HEK293 (cell line): ENCODE results near the gene RAB23.
A peak's percentile ranks its signal among the peaks of the same experiment; 100 is the strongest.

Experiments used
- CTCF ChIA-PET: fragments of 350-600 bp; formaldehyde crosslinking; extraction: SDS; loops from one replicate; lab custom pipeline; 2021; ENCODE audit warnings: antibody characterized with exemption; lab: Yijun Ruan, JAX
- POLR2A ChIA-PET: fragments of 300-600 bp; formaldehyde crosslinking; extraction: SDS; loops from one replicate; lab custom pipeline; 2020; ENCODE audit warnings: antibody characterized with exemption, inconsistent platforms; lab: Yijun Ruan, JAX
- H3K27ac ChIP-seq: fragments of 200-500 bp; sonication (Bioruptor generic); 2 replicates; pipeline ENCODE4 v1.5.1; 2014; ENCODE audit warnings: low read depth, low read length, control low read depth, inconsistent platforms; ENCODE audit errors: extremely low read depth
- H3K36me3 ChIP-seq, 2 experiments: fragments of 200-500 bp in 1 of 2; sonication (Bioruptor generic) in 1 of 2; 1 replicate in 1 of 2; 2 replicates in 1 of 2; pipeline ENCODE4 v1.5.1; 2014 to 2017; ENCODE audit warnings: inconsistent platforms in 2 of 2, low read length in 2 of 2; ENCODE audit not compliant: control insufficient read depth in 2 of 2, insufficient read depth in 1 of 2
- H3K4me1 ChIP-seq: fragments of 200-500 bp; sonication (Bioruptor generic); 2 replicates; pipeline ENCODE4 v1.5.1; 2014; ENCODE audit warnings: mild to moderate bottlenecking, low read length, inconsistent platforms; ENCODE audit not compliant: control insufficient read depth, insufficient read depth
- H3K4me3 ChIP-seq: 2 replicates; pipeline ENCODE4 v1.5.1; 2011; ENCODE audit warnings: low read depth, mild to moderate bottlenecking, control low read depth, low read length, moderate library complexity
- H3K9me3 ChIP-seq: fragments of 200-500 bp; sonication (Bioruptor generic); 2 replicates; pipeline ENCODE4 v1.5.1; 2014; ENCODE audit warnings: low read depth, low read length, inconsistent platforms; ENCODE audit not compliant: control insufficient read depth, insufficient read depth
- KLF10 ChIP-seq: fragments of 450-650 bp; IDR thresholded peaks from 2 replicates; pipeline ENCODE4 v1.5.1; 2018; ENCODE audit warnings: missing biosample characterization, mild to moderate bottlenecking, missing genetic modification characterization
- PRDM1 ChIP-seq: fragments of 450-650 bp; formaldehyde crosslinking; IDR thresholded peaks from 2 replicates; pipeline ENCODE4; 2016; ENCODE audit warnings: missing biosample characterization, missing genetic modification characterization
- ZBTB1 ChIP-seq: fragments of 450-650 bp; formaldehyde crosslinking; IDR thresholded peaks from 2 replicates; pipeline ENCODE4 v1.5.1; 2016; ENCODE audit warnings: missing biosample characterization, missing genetic modification characterization
- ZBTB21 ChIP-seq: fragments of 450-650 bp; formaldehyde crosslinking; IDR thresholded peaks from 2 replicates; pipeline ENCODE4 v1.5.1; 2017; ENCODE audit warnings: missing biosample characterization, missing genetic modification characterization
- ZFHX2 ChIP-seq: fragments of 450-650 bp; formaldehyde crosslinking; conservative IDR thresholded peaks from 2 replicates; pipeline ENCODE4 v1.5.1; 2016; ENCODE audit warnings: missing biosample characterization, missing genetic modification characterization
- ZNF133 ChIP-seq: fragments of 450-650 bp; formaldehyde crosslinking; IDR thresholded peaks from 2 replicates; pipeline ENCODE4 v1.5.1; 2016; ENCODE audit warnings: missing biosample characterization, missing genetic modification characterization
- ZNF146 ChIP-seq: fragments of 450-650 bp; formaldehyde crosslinking; IDR thresholded peaks from 2 replicates; pipeline ENCODE4 v1.5.1; 2016; ENCODE audit warnings: missing biosample characterization, missing genetic modification characterization
- ZNF157 ChIP-seq: fragments of 450-650 bp; formaldehyde crosslinking; IDR thresholded peaks from 2 replicates; pipeline ENCODE4 v1.5.1; 2016; ENCODE audit warnings: missing biosample characterization, missing genetic modification characterization
- ZNF391 ChIP-seq: fragments of 450-650 bp; formaldehyde crosslinking; IDR thresholded peaks from 2 replicates; pipeline ENCODE4 v1.5.1; 2016; ENCODE audit warnings: low read depth, missing biosample characterization, missing genetic modification characterization, borderline replicate concordance
- ZNF48 ChIP-seq: fragments of 450-650 bp; formaldehyde crosslinking; IDR thresholded peaks from 2 replicates; pipeline ENCODE4 v1.5.1; 2016; ENCODE audit warnings: missing biosample characterization, missing genetic modification characterization
- ZNF548 ChIP-seq: fragments of 450-650 bp; formaldehyde crosslinking; IDR thresholded peaks from 2 replicates; pipeline ENCODE4 v1.5.1; 2016; ENCODE audit warnings: missing biosample characterization, missing genetic modification characterization
- ZNF549 ChIP-seq: fragments of 450-650 bp; IDR thresholded peaks from 2 replicates; pipeline ENCODE4 v1.5.1; 2018; ENCODE audit warnings: missing biosample characterization, missing genetic modification characterization, mild to moderate bottlenecking, inconsistent platforms, moderate library complexity
- ZNF629 ChIP-seq: fragments of 450-650 bp; formaldehyde crosslinking; IDR thresholded peaks from 2 replicates; pipeline ENCODE4 v1.5.1; 2017; ENCODE audit warnings: missing biosample characterization, missing genetic modification characterization
- ZNF777 ChIP-seq: fragments of 450-650 bp; formaldehyde crosslinking; IDR thresholded peaks from 2 replicates; pipeline ENCODE4 v1.5.1; 2017; ENCODE audit warnings: missing biosample characterization, missing genetic modification characterization, borderline replicate concordance
- TF ChIP-seq, protein P1 (sequence below): fragments of 450-650 bp; formaldehyde crosslinking; IDR thresholded peaks from 2 replicates; pipeline ENCODE4 v1.5.1; 2017; ENCODE audit warnings: missing biosample characterization, missing genetic modification characterization
- TF ChIP-seq, protein P2 (sequence below): fragments of 450-650 bp; formaldehyde crosslinking; IDR thresholded peaks from 2 replicates; pipeline ENCODE4 v1.5.1; 2016; ENCODE audit warnings: missing biosample characterization, missing genetic modification characterization, low read depth
- TF ChIP-seq, protein P3 (sequence below): fragments of 450-650 bp; formaldehyde crosslinking; IDR thresholded peaks from 2 replicates; pipeline ENCODE4 v1.5.1; 2017; ENCODE audit warnings: missing biosample characterization, missing genetic modification characterization
- TF ChIP-seq, protein P4 (sequence below): fragments of 450-650 bp; formaldehyde crosslinking; IDR thresholded peaks from 2 replicates; pipeline ENCODE4 v1.5.1; 2016; ENCODE audit warnings: missing biosample characterization, missing genetic modification characterization
- TF ChIP-seq, protein P5 (sequence below): fragments of 450-650 bp; formaldehyde crosslinking; IDR thresholded peaks from 2 replicates; pipeline ENCODE4 v1.5.1; 2017; ENCODE audit warnings: missing biosample characterization, missing genetic modification characterization
- TF ChIP-seq, protein P6 (sequence below): fragments of 450-650 bp; formaldehyde crosslinking; IDR thresholded peaks from 2 replicates; pipeline ENCODE4 v1.5.1; 2016; ENCODE audit warnings: missing biosample characterization, missing genetic modification characterization
- TF ChIP-seq, protein P7 (sequence below): fragments of 450-650 bp; formaldehyde crosslinking; IDR thresholded peaks from 2 replicates; pipeline ENCODE4 v1.5.1; 2017; ENCODE audit warnings: missing biosample characterization, missing genetic modification characterization
- TF ChIP-seq, protein P8 (sequence below): fragments of 450-650 bp; formaldehyde crosslinking; IDR thresholded peaks from 2 replicates; pipeline ENCODE4 v1.5.1; 2016; ENCODE audit warnings: missing biosample characterization, missing genetic modification characterization

Gene RAB23

DNA sequence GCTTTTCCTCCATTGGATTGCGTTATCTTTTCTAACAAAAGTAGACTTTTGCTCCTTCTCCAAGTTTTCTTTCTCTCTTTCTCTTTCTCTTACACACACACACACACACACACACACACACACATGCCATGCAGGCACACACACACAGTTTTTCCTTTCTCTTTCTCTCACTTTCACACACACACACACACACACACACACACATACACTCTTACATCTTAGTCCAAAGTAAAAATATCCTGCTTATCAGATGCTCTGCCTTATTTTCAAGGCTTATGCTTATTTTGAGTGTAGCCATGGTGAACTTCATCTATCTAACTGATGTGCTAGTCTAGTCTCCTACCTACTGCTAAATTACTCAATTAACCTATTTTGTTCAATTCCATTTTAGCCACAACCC, 34.4 kb upstream of the RAB23 start:
- ChIA-PET CTCF (no interaction called here), POLR2A (no interaction called here)
- Histone ChIP-seq H3K27ac (no peak overlapping the region), H3K4me1 (peaks cover 8% of the 10 kb centered on the region; the same call in 1 of the 2 replicates), H3K4me3 (no peak overlapping the region), H3K36me3 (no peaks in the 10 kb centered on the region), H3K9me3 (no peaks in the 10 kb centered on the region)
- TF ChIP-seq ZNF548 (tag by site-specific recombination) (no peak), ZNF549 (no peak), ZFHX2 (tag by site-specific recombination) (no peak), ZNF157 (tag by site-specific recombination) (no peak), ZNF146 (no peak), PRDM1 (peak; percentile 90), ZNF629 (tag by site-specific recombination) (no peak), ZNF48 (tag by site-specific recombination) (no peak)
- TF ChIP-seq, protein P1, sequence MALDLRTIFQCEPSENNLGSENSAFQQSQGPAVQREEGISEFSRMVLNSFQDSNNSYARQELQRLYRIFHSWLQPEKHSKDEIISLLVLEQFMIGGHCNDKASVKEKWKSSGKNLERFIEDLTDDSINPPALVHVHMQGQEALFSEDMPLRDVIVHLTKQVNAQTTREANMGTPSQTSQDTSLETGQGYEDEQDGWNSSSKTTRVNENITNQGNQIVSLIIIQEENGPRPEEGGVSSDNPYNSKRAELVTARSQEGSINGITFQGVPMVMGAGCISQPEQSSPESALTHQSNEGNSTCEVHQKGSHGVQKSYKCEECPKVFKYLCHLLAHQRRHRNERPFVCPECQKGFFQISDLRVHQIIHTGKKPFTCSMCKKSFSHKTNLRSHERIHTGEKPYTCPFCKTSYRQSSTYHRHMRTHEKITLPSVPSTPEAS (tag by site-specific recombination): peak; percentile 93

DNA sequence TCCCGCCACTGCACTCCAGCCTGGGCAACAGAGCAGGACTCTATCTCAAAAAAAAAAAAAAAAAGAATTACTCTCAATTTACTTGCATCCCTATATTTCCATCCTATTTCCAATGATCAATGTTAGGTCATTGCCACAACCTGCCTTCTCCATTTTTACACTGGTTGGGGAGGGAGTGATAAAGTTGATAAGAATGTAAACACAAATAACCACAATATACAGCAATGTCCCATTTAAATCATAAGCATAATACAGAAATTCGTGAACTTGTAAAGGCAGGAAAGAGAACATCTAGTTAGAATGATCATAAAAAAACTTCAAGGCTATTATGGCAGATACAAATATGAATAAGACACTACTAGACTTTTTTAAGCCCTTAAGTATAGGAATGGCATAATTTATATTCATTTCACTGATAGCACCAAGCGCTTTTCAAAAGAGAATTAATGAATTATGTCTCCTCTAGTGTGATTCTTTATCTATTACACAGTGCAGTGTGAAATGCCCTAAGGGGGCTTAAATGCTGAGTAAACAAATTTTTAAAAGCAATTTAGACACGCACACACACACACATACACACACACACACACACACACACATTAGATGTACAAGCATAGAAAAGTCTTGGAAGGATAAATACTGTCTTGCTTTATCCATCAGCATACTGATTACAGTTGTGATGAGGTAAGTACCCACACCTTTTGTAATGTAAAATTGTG, 33.5 kb upstream of the RAB23 start:
- no peaks in the 10 kb centered on the region for H3K9me3 ChIP-seq
- no peak overlapping the region for H3K27ac ChIP-seq
- ChIA-PET CTCF (no interaction called here), POLR2A (no interaction called here)
- H3K4me1 ChIP-seq: peaks cover 8% of the 10 kb centered on the region; the same call in 1 of the 2 replicates
- no peaks in the 10 kb centered on the region for H3K36me3 ChIP-seq
- no peak overlapping the region for H3K4me3 ChIP-seq
- TF ChIP-seq ZNF391 (tag by site-specific recombination) (no peak), ZNF777 (tag by site-specific recombination) (no peak), ZNF133 (tag by site-specific recombination) (no peak), KLF10 (tag by site-specific recombination) (no peak), ZNF548 (tag by site-specific recombination) (no peak), ZBTB21 (tag by site-specific recombination) (no peak), ZFHX2 (tag by site-specific recombination) (no peak), ZBTB1 (tag by site-specific recombination) (no peak)
- TF ChIP-seq, protein P2, sequence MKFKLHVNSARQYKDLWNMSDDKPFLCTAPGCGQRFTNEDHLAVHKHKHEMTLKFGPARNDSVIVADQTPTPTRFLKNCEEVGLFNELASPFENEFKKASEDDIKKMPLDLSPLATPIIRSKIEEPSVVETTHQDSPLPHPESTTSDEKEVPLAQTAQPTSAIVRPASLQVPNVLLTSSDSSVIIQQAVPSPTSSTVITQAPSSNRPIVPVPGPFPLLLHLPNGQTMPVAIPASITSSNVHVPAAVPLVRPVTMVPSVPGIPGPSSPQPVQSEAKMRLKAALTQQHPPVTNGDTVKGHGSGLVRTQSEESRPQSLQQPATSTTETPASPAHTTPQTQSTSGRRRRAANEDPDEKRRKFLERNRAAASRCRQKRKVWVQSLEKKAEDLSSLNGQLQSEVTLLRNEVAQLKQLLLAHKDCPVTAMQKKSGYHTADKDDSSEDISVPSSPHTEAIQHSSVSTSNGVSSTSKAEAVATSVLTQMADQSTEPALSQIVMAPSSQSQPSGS (tag by site-specific recombination): no peak
- TF ChIP-seq, protein P3, sequence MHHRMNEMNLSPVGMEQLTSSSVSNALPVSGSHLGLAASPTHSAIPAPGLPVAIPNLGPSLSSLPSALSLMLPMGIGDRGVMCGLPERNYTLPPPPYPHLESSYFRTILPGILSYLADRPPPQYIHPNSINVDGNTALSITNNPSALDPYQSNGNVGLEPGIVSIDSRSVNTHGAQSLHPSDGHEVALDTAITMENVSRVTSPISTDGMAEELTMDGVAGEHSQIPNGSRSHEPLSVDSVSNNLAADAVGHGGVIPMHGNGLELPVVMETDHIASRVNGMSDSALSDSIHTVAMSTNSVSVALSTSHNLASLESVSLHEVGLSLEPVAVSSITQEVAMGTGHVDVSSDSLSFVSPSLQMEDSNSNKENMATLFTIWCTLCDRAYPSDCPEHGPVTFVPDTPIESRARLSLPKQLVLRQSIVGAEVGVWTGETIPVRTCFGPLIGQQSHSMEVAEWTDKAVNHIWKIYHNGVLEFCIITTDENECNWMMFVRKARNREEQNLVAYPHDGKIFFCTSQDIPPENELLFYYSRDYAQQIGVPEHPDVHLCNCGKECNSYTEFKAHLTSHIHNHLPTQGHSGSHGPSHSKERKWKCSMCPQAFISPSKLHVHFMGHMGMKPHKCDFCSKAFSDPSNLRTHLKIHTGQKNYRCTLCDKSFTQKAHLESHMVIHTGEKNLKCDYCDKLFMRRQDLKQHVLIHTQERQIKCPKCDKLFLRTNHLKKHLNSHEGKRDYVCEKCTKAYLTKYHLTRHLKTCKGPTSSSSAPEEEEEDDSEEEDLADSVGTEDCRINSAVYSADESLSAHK (tag by site-specific recombination): no peak
- TF ChIP-seq, protein P4, sequence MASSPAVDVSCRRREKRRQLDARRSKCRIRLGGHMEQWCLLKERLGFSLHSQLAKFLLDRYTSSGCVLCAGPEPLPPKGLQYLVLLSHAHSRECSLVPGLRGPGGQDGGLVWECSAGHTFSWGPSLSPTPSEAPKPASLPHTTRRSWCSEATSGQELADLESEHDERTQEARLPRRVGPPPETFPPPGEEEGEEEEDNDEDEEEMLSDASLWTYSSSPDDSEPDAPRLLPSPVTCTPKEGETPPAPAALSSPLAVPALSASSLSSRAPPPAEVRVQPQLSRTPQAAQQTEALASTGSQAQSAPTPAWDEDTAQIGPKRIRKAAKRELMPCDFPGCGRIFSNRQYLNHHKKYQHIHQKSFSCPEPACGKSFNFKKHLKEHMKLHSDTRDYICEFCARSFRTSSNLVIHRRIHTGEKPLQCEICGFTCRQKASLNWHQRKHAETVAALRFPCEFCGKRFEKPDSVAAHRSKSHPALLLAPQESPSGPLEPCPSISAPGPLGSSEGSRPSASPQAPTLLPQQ (tag by site-specific recombination): no peak
- TF ChIP-seq, protein P5, sequence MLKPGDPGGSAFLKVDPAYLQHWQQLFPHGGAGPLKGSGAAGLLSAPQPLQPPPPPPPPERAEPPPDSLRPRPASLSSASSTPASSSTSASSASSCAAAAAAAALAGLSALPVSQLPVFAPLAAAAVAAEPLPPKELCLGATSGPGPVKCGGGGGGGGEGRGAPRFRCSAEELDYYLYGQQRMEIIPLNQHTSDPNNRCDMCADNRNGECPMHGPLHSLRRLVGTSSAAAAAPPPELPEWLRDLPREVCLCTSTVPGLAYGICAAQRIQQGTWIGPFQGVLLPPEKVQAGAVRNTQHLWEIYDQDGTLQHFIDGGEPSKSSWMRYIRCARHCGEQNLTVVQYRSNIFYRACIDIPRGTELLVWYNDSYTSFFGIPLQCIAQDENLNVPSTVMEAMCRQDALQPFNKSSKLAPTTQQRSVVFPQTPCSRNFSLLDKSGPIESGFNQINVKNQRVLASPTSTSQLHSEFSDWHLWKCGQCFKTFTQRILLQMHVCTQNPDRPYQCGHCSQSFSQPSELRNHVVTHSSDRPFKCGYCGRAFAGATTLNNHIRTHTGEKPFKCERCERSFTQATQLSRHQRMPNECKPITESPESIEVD (tag by site-specific recombination): no peak
- TF ChIP-seq, protein P6, sequence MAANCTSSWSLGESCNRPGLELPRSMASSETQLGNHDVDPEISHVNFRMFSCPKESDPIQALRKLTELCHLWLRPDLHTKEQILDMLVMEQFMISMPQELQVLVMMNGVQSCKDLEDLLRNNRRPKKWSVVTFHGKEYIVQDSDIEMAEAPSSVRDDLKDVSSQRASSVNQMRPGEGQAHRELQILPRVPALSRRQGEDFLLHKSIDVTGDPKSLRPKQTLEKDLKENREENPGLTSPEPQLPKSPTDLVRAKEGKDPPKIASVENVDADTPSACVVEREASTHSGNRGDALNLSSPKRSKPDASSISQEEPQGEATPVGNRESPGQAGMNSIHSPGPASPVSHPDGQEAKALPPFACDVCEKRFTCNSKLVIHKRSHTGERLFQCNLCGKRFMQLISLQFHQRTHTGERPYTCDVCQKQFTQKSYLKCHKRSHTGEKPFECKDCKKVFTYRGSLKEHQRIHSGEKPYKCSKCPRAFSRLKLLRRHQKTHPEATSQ (tag by site-specific recombination): no peak
- TF ChIP-seq, protein P7, sequence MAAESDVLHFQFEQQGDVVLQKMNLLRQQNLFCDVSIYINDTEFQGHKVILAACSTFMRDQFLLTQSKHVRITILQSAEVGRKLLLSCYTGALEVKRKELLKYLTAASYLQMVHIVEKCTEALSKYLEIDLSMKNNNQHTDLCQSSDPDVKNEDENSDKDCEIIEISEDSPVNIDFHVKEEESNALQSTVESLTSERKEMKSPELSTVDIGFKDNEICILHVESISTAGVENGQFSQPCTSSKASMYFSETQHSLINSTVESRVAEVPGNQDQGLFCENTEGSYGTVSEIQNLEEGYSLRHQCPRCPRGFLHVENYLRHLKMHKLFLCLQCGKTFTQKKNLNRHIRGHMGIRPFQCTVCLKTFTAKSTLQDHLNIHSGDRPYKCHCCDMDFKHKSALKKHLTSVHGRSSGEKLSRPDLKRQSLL (tag by site-specific recombination): no peak
- TF ChIP-seq, protein P8, sequence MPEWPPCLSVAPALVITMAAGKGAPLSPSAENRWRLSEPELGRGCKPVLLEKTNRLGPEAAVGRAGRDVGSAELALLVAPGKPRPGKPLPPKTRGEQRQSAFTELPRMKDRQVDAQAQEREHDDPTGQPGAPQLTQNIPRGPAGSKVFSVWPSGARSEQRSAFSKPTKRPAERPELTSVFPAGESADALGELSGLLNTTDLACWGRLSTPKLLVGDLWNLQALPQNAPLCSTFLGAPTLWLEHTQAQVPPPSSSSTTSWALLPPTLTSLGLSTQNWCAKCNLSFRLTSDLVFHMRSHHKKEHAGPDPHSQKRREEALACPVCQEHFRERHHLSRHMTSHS (tag by site-specific recombination): no peak
